Measurements from ENCODE around the gene BCAR3.
"Not testable (repeated sequence)": the region's sequence is repeated elsewhere in the genome, so short reads cannot be mapped to it uniquely, and the experiment has no call there.

The BCAR3 gene

GRCh38 chr1:93705892-93706500 is 24.4 kb upstream of the BCAR3 start:
- no peak for DNase-seq

- DNase-seq = no peak
Measured at GRCh38 chr1:93704052-93704451, 22.4 kb upstream of the BCAR3 start.

GRCh38 chr1:93703643-93704042 is 22.0 kb upstream of the BCAR3 start:
- DNase-seq = no peak

GRCh38 chr1:93702828-93703183 is 21.2 kb upstream of the BCAR3 start:
- no peak for DNase-seq

- no peak for DNase-seq
Measured at GRCh38 chr1:93702111-93702827, 20.6 kb upstream of the BCAR3 start.

GRCh38 chr1:93701629-93702028 is 20.0 kb upstream of the BCAR3 start:
- no peak for DNase-seq

- DNase-seq = no peak
Measured at GRCh38 chr1:93700532-93701469, 19.2 kb upstream of the BCAR3 start.

GRCh38 chr1:93699503-93700168 is 18.0 kb upstream of the BCAR3 start:
- DNase-seq = no peak

- no peak for DNase-seq
Measured at GRCh38 chr1:93699049-93699384, 17.4 kb upstream of the BCAR3 start.

- no peak for DNase-seq
Measured at GRCh38 chr1:93698329-93699048, 16.9 kb upstream of the BCAR3 start.

- not testable (repeated sequence) for DNase-seq
Measured at GRCh38 chr1:93697566-93697965, 15.9 kb upstream of the BCAR3 start.

- DNase-seq = no peak
Measured at GRCh38 chr1:93695411-93696005, 13.9 kb upstream of the BCAR3 start.

GRCh38 chr1:93694819-93695218 is 13.2 kb upstream of the BCAR3 start:
- DNase-seq = no peak

GRCh38 chr1:93694039-93694438 is 12.4 kb upstream of the BCAR3 start:
- no peak for DNase-seq

- no peak for DNase-seq
Measured at GRCh38 chr1:93692983-93693591, 11.4 kb upstream of the BCAR3 start.

GRCh38 chr1:93692451-93692861 is 10.8 kb upstream of the BCAR3 start:
- DNase-seq = no peak

GRCh38 chr1:93692026-93692425 is 10.4 kb upstream of the BCAR3 start:
- no peak for DNase-seq

GRCh38 chr1:93690921-93691789 is 9.5 kb upstream of the BCAR3 start:
- no peak for DNase-seq

- no peak for DNase-seq
Measured at GRCh38 chr1:93690341-93690740, 8.7 kb upstream of the BCAR3 start.

- no peak for DNase-seq
Measured at GRCh38 chr1:93689521-93690223, 8.0 kb upstream of the BCAR3 start.
